ENCODE measurements around the gene MRC1. TPM values are rescaled to one million over a fixed set of nuclear protein-coding genes. Genes with fewer than 3 reads are reported as not detected.

Gene MRC1
- total RNA-seq, 2 donors from 2014 or later = 10.8 to 26.0 TPM

GRCh38 chr10:17805921-17806577 is 3.1 kb upstream of the MRC1 start:
- Histone ChIP-seq H3K27me3 (no peaks in the 10 kb centered on the region), H3K4me3 (no peak overlapping the region), H3K9me3 (peaks cover 0 to 5% of the 10 kb centered on the region in 2 donors), H3K27ac (no peak overlapping the region), H3K4me1 (no peaks in the 10 kb centered on the region), H3K36me3 (no peaks in the 10 kb centered on the region)
- no peak for DNase-seq (ENCODE audit: low spot score)
- TF ChIP-seq, protein P1, sequence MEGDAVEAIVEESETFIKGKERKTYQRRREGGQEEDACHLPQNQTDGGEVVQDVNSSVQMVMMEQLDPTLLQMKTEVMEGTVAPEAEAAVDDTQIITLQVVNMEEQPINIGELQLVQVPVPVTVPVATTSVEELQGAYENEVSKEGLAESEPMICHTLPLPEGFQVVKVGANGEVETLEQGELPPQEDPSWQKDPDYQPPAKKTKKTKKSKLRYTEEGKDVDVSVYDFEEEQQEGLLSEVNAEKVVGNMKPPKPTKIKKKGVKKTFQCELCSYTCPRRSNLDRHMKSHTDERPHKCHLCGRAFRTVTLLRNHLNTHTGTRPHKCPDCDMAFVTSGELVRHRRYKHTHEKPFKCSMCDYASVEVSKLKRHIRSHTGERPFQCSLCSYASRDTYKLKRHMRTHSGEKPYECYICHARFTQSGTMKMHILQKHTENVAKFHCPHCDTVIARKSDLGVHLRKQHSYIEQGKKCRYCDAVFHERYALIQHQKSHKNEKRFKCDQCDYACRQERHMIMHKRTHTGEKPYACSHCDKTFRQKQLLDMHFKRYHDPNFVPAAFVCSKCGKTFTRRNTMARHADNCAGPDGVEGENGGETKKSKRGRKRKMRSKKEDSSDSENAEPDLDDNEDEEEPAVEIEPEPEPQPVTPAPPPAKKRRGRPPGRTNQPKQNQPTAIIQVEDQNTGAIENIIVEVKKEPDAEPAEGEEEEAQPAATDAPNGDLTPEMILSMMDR (IDR thresholded peaks at IDR 0.05) = no peak

GRCh38 chr10:17811146-17811865 is 2.2 kb downstream of the MRC1 start:
- Histone ChIP-seq H3K27ac (no peak overlapping the region), H3K4me3 (peak overlapping the region; percentile 4 to 31), H3K27me3 (no peaks in the 10 kb centered on the region), H3K36me3 (no peaks in the 10 kb centered on the region), H3K9me3 (no peaks in the 10 kb centered on the region), H3K4me1 (no peaks in the 10 kb centered on the region)
- DNase-seq (ENCODE audit: low spot score) = no peak
- TF ChIP-seq, protein P1 (IDR thresholded peaks at IDR 0.05) = no peak

DNA sequence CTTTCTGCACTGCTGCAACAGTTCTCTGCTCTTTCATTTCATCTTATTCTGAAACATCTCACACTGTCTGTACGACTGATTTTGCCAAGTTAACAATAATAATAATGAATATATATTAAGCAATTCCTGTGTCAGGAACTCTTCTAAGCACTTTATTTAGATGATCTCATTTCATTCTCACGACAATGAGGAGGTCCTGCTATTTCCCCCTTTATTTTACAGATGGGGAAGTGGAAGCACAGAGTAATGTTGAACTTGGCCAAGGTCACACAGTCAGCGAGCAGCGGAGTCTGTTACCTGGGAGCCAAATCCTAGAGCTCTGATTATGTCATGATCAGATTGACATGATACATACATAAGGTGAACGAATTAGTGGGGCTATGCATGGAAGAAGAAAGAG is 5.8 kb downstream of the MRC1 start:
- H3K4me1 ChIP-seq = no peaks in the 10 kb centered on the region
- no peak overlapping the region for H3K4me3 ChIP-seq
- TF ChIP-seq, protein P1 (IDR thresholded peaks at IDR 0.05) = no peak

DNA sequence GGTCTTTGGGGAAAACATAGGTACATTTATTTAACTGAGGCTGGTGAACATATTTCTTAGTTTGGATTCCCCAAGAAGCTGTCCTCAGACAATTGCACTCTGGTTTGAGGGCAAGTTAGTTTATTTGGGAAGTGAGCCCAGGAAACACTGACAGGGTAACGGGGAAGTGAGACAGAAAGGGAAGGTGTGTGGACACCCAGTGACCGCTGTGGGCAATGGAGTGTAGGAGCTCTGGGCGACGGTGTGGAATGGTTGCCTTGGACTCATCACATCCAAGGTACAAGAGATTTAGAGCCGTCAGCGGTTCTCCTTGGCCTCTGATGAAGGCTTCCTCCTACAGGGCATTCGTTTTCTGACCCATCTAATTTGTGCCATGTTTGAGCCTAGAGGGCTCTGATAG is 7.1 kb downstream of the MRC1 start:
- no peaks in the 10 kb centered on the region for H3K36me3 ChIP-seq
- H3K4me3 ChIP-seq = no peak overlapping the region
- no peaks in the 10 kb centered on the region for H3K9me3 ChIP-seq
- TF ChIP-seq, protein P1 (IDR thresholded peaks at IDR 0.05) = no peak
- DNase-seq (ENCODE audit: low spot score) = no peak
- no peaks in the 10 kb centered on the region for H3K4me1 ChIP-seq
- no peaks in the 10 kb centered on the region for H3K27me3 ChIP-seq
- no peak overlapping the region for H3K27ac ChIP-seq

More for the DNA sequence above, 5.8 kb downstream of the MRC1 start:
- Histone ChIP-seq H3K36me3 (no peaks in the 10 kb centered on the region), H3K27ac (no peak overlapping the region), H3K27me3 (no peaks in the 10 kb centered on the region), H3K9me3 (no peaks in the 10 kb centered on the region)
- no peak for DNase-seq (ENCODE audit: low spot score)

GRCh38 chr10:17817316-17817715 is 8.2 kb downstream of the MRC1 start:
- no peaks in the 10 kb centered on the region for H3K4me1 ChIP-seq
- no peak for DNase-seq (ENCODE audit: low spot score)
- H3K27me3 ChIP-seq = no peaks in the 10 kb centered on the region
- H3K36me3 ChIP-seq = no peaks in the 10 kb centered on the region
- no peak overlapping the region for H3K27ac ChIP-seq
- no peak overlapping the region for H3K4me3 ChIP-seq
- H3K9me3 ChIP-seq = no peaks in the 10 kb centered on the region
- TF ChIP-seq, protein P1 (IDR thresholded peaks at IDR 0.05) = no peak

Data from right atrium auricular region (tissue), 2 donors.